DOHH2 (cell line): ENCODE results near the gene LETM1.

Experiments
- EZH2phosphoT487 ChIP-seq: fragments of 200-600 bp; sonication (generic); IDR thresholded peaks from 2 replicates; pipeline ENCODE4 v1.6.1; 2017; ENCODE audit warnings: borderline replicate concordance, mild to moderate bottlenecking, antibody characterized with exemption, low read length, moderate library complexity, mixed read lengths
- TF ChIP-seq, protein P1 (sequence below): fragments of 200-600 bp; sonication (generic); IDR thresholded peaks from one replicate; pipeline ENCODE4 v1.5.1; 2014; ENCODE audit warnings: antibody characterized with exemption, mild to moderate bottlenecking, low read depth, low read length; ENCODE audit not compliant: poor library complexity, severe bottlenecking

DNA sequence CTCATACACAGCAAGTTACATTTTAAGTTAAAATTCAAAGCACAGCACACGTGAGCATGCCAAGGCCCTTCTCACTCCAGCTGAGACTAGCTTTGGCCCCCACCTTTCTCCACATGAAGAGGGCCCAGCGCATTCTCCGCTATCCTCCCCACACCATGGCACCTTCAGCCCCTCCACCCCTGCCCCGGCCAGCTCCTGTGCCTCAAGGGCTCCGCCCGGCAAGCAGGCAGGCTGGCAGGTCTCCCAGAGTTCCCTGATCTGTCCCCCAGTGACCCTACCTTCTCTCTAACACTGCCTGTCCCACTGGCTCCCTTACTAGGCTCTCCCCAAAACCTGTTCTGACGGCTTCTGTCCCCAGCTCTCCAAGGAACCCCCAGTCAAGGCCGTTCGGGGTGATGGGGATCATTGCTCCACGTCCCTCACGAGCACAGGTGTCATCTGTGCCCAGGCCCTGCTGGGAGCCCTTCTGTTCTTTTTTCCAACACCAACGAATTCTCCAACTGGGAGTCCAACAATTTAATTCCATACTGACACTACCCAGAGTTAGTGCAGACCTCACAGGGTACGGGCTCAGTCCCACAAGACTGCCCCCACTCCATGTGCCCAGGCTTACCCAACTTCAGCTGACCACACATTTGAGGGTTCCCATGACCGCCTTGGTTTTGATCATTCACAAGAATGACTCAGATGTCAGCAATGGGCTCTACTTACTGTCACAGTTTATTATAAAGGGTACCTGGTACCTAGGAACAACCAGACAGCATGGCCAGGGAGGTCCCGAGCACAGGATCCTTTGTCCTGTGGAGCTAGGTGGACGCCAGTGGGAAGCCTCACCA is 4.2 kb downstream of the LETM1 start:
- TF ChIP-seq, protein P1, sequence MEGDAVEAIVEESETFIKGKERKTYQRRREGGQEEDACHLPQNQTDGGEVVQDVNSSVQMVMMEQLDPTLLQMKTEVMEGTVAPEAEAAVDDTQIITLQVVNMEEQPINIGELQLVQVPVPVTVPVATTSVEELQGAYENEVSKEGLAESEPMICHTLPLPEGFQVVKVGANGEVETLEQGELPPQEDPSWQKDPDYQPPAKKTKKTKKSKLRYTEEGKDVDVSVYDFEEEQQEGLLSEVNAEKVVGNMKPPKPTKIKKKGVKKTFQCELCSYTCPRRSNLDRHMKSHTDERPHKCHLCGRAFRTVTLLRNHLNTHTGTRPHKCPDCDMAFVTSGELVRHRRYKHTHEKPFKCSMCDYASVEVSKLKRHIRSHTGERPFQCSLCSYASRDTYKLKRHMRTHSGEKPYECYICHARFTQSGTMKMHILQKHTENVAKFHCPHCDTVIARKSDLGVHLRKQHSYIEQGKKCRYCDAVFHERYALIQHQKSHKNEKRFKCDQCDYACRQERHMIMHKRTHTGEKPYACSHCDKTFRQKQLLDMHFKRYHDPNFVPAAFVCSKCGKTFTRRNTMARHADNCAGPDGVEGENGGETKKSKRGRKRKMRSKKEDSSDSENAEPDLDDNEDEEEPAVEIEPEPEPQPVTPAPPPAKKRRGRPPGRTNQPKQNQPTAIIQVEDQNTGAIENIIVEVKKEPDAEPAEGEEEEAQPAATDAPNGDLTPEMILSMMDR: no peak
- no peak for TF ChIP-seq EZH2phosphoT487
